GM19455 (cell line): ENCODE measurements around the gene CADM1.

Experiments
- ATAC-seq: cut with Tn5 transposase; IDR thresholded peaks from one replicate; pipeline ENCODE4 v1.9.1; 2021; ENCODE audit not compliant: unreplicated experiment

Gene CADM1

DNA sequence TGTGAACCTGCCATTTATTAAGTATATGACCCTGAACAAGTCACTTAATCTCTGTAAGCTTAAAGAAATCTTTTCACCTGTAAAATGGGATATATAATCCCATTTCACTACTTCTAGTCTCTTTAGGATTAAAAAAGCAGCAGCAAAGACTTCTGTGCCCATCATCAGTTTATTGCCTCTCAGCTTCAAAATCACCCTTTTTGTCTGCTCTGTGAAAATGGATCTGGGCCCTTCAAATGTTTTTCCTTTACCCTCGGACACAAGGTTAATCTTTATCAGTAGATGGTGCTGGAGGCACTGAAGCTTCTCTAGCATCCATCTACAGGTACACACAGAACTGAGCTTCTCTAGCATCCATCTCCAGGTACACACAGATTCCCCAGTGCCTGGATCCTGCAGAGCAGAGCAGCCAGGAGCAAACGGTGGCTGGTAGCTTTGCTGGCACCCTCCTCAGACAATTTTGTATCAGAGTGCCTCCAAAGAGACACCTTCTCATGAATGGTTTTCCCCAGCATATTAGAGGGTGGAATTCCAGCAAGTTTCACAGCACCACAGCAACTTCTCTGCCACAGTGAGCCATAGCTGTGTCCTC lies 56.8 kb downstream of the CADM1 start:
- ATAC-seq: no peak

DNA sequence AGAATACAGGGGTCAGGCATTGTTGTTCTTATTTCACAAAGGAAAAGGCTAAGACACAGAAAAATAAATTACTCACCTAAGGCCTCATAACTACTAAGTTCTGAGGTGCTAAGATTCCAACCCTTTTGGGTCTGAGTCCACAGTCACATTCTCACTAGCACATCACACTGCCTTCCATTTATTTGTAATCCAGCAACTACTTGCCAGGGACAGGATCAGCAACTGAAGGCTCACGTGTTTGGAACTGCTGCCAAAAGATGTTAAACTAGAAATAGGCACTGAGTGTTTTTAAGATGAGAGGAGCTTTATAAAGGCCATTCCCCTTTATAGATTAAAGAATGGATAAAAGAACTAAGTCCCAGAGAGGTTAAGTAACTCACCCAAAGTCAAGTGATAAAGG lies 58.0 kb downstream of the CADM1 start:
- no peak for ATAC-seq

DNA sequence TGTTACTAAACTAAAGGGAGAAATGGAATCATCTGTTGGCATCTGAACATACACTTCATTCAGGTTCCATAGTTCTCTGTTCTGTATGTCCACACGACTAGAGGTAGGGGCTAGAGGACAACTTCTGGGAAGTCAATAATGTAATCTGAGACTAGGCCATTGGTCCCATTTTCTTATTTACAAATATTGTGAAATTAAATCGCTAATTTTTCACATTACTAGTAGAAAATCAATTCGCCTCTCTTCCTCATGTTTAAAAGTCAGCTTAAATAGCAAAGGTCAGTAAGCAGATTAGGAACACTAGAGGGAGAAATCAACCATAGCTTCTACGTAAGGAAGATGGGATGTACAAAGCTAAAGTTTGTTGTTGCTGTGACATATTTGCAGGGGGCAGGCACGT lies 59.7 kb downstream of the CADM1 start:
- no peak for ATAC-seq

DNA sequence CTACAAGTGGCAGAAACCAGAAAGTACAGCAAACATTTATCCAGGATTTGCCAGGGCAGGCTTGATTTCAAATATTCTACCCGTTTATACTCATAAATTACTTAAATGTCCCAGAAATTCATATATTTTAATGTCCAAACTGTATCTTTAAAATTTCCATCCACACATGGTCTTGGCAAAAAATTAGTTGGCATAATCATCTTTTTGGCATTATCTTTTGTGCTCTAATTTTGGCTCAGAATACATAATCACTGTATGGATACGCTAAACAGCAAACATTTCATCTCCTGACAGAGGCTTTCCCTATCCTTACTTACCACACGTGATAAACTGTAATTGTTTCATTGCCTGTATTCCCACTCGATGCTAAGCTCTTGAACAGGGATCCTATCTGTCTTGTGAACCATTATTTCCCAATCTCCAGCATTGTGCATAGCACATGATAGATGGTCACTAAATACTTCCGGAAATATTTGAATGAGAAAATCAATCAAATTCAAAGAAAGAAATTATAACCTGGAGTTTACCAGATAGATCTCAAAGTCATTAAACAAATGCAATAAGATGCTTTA lies 64.2 kb downstream of the CADM1 start:
- ATAC-seq: no peak

DNA sequence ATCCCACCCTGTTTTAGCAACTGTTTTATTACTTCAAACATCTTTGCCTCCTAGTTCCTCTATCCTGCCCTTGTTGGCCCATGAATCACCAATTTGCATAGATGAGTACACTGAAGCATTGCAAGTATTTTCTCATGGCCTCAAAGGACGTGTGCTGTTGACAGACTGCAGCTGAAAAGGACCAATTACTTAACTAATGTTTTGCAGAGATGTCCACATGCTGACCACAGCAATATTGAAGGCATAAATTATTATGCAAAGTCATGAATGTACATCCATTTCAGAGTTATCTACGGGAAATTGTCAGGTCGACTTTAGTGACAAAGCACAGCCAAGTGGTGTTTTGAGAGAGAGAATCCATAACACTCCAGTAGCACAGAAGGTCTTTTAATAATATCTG lies 64.8 kb downstream of the CADM1 start:
- ATAC-seq: no peak

DNA sequence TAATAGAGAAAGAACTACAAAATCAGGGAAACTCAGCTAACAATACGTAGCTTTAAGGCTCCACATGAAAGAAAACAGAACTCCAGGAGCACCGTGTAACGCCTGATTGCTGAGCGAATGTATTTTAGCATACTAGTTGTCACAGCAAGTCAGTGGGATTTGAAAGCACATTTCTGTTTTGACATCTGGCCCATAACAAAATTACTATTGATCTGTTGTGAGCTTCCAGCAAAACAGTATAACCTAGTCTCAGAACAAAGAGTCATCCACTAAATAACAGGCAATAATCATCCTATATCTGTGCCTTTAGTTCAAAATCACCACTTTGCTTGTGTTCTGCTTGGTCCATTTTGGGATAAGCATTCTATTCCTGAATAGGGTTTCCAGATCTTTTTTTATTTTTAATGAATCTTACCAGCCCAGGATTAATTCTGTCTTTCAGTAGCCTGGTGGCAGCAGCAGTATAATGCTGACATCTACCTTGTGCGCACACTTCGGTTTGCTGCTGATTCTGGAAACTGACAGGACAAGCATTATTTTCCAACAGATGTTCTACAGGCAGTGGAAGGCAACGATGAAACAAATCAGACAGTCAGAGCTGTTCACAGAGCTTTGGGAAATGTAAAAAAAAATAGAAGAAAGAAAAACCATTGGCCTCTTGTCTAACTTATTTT lies 66.2 kb downstream of the CADM1 start:
- no peak for ATAC-seq

DNA sequence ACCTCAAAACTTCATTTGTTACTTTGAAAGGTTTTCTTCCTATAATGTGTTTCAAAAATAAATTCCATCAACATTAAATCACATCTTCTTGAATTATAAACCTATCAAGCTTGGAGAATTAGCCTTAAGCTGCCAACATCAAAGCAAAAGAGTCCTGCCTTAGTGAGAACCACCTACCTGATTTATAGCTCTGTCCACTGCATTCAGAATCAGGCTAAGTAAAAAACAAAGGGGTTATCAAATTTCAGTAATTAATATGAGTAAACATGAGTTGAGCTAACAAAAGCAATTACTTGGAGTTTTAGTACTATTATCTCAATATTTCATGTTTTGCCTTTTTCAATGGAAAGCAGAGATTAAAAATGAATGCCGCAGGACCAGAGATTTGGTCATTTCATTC lies 73.9 kb downstream of the CADM1 start:
- ATAC-seq: no peak

DNA sequence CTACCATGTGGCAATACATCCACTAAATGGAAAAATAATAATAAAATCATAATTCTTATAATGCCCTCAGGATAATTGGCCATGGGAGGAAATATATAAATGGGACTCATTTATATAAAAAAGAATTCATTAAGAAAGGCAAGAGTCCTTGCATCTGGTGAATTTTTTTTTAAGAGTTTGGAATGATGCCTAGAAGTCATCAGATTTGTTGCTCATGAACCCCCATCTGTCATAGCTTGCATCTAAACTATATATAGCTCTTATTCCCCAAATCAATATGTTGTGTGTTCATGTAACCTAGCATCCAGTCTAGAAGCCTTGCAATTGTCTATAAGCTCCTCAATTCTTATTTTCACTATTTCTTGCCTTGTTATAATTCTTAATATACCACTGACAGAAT lies 75.9 kb downstream of the CADM1 start:
- ATAC-seq: no peak

DNA sequence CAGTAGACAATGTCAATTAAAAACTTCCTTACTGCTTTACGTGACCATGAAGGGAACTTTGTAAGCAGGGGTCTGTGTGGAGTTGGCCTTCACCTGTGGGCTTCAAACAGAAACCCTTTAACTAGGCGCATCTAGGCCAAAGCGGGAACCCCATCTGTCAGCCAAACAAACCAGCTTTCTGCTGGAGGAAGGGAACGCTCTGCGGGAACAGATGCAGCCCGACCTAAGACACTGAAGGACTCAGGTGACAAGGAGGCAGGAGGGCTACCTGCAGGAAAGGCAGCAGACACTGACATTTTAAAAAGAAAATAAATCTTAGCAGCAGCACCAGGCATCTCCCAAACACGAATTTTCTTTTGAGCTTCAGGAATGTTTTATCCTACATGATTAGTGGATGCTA lies 78.4 kb downstream of the CADM1 start:
- no peak for ATAC-seq

DNA sequence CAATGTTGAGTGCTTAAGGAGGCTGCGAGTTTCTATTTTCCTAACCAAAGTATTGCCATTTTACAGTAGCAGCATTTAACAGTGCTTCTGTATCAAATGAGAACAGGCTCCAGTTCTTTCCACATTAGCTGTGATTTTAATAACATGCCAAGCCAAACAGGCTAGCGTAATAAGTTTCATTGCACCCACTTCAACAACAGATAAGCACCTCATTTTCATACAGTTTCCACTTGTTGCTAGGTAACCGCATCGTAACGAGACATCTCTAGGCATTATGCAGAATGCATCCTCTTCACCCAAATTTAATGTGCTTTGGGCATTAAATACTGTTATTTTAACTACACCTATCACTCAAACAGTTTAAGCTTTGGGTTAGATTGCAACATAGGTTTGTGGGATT lies 79.0 kb downstream of the CADM1 start:
- ATAC-seq: no peak

DNA sequence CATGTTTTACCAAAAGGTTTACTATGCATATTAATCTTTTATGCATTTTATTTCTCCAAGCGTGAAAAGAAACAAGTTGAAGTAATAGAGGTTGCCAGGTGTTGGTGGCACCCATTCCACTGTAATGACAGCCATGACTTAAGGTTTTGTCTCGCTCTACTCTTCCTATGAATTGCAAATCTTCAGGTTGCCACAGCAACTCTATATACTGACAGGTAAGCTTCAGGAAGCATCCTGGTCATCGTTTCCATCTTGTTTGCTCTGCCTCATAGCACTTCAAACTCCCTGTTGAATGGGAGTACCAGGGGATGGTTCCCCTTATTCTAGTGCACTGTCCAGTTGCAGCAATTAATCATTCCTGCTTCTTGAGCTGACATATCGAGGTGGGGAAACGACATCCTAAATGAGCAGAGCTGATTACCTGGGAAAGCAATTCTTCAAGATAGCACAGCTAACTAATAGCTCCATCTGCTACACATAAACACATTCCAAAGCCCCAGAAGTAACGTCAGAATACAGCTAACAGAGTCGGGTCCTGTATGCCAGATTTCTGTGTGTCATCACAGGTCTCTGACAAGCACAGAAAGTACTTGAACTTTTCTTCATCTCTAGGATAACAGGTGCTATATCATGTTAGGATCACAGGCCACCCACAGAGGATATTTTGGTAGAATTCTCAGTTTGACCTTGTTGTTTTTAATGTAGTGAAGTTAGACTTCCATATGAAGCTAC lies 80.3 kb downstream of the CADM1 start:
- no peak for ATAC-seq

DNA sequence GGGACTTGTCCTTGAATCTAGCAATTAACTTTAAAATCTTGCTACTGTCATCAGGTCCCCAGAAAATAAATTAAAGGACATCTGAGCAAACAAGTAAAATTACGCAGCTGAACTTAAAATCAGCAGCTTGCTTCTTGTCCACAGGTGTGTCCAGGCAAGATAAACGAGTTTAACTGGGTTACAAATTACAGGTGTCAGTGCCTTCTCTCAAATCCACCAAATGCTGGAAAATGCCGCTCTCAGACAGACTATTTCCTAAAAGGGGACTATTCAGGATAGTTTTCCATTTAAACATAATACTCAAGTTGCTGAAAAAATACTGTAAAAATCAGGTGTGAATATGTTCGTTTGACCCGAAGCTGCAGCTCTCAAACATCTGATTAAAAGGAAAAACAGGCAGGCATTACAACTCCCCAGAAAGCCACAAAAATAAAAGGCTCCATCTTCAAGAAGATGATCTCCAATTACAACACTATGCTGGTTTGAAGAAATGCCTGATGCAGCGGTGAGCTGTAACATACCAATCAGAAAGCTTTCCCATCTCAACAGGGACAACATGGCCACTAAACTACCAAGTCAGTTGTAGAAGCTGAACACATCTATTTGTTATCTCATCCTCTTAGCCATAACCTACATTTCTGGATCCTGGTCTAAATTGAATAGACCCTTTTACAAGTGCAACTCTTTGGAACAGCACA lies 82.1 kb downstream of the CADM1 start:
- no peak for ATAC-seq

DNA sequence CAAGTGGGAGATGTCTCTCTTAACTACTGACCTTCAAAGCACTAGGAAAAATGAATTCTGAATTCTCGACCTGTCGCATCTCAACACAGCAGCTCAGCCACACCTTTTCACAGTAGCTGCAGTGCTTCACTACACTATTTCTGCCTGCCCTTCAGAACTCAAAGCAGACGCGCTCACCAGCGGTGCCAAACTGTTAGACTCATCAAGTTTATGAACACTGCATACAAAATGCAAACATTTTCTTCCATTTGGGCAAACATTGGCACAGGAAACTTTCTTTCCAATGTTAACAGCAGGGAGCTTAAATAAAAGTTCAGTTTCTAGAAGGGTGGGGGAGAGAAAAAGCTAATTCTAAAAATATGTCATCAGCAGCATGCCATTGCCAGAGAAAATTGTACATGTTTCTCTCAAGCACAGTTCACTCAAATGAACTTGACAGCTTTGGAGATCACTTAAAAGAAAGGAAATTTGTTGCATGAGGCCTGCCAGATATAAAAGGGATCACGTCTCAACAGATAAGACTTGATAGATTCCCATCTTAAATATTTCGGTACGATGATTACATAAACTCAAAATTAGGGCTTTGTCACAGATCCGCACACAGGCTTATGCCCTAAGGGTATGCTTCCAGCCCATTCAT lies 82.7 kb downstream of the CADM1 start:
- no peak for ATAC-seq

DNA sequence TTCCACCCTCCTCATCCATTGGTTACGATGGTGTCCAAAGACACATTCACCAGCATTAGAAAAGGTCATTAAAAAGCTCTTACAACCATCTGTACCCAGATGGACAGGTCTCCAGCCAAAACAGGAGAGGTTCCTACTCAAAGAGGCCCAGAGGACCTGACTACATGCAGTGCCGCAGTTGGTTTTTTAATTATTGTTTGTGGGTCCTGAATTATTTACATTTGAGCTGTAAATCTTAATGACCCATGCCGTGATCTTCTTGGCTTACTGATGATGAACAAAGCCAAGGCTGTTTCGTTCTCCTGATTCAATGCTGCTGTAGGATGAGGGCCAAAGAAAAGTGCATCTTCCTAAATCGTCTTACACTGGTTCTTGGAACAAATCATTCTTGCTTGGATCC lies 83.7 kb downstream of the CADM1 start:
- no peak for ATAC-seq

DNA sequence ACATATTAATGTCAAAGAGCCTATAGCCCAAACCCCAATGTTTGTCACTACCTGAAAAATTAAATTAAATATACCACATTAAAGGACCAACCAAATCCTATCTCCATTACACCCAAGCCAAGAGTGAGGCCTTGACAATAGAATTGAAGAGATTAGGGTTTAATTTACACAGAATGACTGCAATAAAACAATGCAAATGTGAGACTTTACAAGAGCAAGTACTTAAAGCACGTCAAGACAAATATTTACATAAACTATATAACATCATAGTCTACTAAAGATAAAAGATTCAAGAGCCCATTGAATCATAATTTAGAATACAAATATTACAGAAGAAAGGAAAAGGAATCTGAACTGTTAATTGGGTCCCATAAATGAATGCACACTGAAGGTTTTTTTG lies 85.6 kb downstream of the CADM1 start:
- ATAC-seq: no peak

DNA sequence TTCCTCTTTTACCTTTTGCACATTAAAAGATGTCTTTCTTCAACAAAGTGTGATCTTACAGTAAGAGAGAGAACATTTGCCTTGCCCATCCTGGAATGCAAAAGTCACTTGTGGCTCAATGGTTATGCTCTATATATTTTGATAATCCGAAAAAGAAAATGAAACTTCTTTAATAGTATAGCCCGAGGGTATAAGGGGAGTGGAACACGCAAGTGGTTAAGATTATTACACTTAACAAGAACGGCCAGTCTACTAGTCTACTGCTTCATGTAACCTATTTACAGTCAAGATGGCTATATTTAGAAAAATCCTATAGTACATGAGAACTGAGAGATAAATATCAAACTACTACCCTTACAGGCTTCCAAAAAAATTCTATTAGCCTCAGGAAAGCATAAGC lies 86.1 kb downstream of the CADM1 start:
- no peak for ATAC-seq

DNA sequence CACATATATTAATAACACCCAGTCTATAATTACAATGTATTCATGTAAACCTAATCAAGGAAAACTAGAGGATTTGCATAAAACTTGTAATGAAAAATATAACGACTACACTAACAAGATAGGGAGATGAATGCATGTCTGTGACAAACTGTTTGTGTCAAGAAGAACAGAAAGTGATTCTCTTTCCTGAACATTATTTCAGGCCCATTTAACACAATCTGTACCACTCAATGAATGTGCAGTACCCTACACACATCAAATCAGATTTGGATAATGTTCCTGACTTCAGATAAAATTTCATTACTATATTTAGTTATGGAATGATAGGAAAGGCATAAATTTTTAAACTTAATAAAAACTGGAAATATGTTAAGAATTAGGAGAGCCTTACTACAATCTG lies 93.1 kb downstream of the CADM1 start:
- no peak for ATAC-seq

DNA sequence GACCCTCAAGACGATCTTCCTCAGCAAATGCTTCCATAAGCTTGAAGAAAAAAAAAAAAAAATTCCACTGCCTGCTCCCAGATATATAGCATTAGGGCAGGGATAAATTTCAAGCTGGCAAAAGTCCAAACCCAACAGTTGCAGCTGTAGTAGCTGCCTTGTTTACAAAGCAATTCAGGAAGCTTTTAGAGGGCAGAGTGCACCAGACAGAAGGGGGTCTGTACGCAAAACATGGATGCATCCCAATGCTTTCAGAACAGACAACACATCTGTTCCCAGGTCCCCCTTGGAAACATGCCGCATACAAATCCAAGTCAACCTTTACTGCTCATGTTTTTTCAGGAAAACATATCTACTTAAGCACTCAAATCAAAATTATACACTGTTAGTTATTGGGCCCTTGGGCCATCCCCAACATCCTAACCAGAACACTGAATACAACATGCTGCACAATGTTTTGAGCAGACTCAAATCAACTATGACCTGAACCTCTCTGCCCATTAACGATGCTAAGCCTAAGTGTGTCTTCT lies 94.5 kb downstream of the CADM1 start:
- ATAC-seq: no peak

DNA sequence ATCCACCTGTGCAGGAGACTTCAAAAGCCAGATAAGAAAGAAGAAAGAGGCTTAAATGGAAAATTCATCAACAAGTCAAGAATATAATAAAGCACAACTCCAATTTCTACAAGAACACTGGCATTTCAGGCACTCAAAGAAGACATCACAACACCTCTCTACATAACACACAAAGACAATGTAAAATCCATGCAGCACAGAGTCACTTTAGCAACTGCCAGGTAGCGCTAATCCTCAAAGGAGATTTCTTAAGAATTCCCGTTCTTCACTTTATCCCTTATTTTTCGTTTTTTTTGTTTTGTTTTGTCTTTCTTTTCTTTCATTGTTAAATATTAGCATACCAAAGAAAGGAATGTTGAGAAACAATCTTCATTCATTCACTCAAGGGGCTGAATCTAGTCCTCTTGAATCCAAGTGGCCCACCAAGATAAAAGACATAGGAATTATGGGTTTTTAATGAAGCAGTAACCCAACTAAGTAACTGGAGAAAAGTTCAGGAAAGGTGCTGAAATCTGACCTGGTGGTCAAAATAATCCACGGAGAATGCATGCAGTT lies 95.0 kb downstream of the CADM1 start:
- no peak for ATAC-seq

DNA sequence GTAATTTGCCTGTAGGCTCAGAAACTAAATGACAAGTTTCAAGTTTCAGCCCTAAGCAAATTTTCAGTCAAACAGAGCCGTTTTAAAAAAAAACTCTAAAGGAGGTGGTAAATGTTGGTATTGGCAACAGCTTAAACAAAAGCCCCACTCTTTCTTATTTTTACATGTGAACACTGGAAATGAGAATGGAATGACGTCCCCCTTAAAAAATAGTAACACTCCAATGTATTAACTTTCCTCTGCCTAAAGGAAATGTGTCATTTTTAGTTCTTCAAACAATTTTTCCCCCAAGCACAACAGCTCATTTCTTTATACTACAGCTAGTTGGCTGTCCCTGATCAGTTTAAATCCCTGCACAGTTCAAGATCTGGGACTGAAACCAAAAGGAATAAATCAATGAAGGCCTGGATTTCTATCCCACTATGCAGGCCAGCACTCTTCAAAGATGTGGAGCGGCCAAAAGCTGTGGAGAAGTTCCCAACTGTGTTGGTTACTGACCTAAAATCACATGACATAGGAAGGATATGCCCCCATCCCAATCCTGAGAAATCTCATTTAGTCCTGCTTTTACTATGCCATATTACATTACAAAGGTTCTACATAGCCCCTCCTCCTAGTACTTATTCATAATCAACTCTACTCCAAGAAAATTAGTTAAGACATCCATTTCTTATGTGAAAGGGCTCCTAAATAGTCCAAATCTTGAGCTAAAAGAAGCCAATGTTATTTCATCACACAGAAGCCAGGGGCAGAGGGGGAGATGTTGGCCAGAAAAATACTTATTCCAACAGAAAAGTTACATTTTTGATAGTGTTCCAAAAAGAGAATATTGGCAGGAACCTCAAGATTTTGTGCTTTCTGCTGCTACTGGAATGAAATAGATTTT lies 95.9 kb downstream of the CADM1 start:
- no peak for ATAC-seq
